H1 (cell line): Measurements from ENCODE around the gene AFAP1L1. TPM values are rescaled to one million over a fixed set of nuclear protein-coding genes. Genes with fewer than 3 reads are reported as not detected.

Source experiments
- EZH2 ChIP-seq: fragments of 200-600 bp; sonication (generic); IDR thresholded peaks from 2 replicates; pipeline ENCODE4 v1.7.1; 2012; ENCODE audit warnings: low read depth, mild to moderate bottlenecking, moderate library complexity, low read length, inconsistent platforms; ENCODE audit not compliant: severe bottlenecking
- NANOG ChIP-seq: IDR thresholded peaks from 2 replicates; pipeline ENCODE4 v1.6.1; 2011; ENCODE audit warnings: low read length, low read depth, mild to moderate bottlenecking, inconsistent platforms; ENCODE audit not compliant: insufficient read depth, poor library complexity, severe bottlenecking
- RXRA ChIP-seq: IDR thresholded peaks from 2 replicates; pipeline ENCODE4 v1.6.1; 2011; ENCODE audit warnings: low read depth, mild to moderate bottlenecking, low read length, moderate library complexity; ENCODE audit not compliant: insufficient read depth
- polyA plus RNA-seq, 7 experiments: library from polyadenylated mRNA; depleted of rRNA in 3 of 7; stranded (reverse) in 5 of 7; unstranded in 2 of 7; fragments of >200 nt in 5 of 7; fragments of 200-250 nt in 2 of 7; gene quantifications; 1 replicate in 5 of 7; 2 replicates in 1 of 7; 4 replicates in 1 of 7; pipeline versions ENCODE4 v1.2.1 to v1.2.3, GENCODE V29; 2011 to 2013; ENCODE audit warnings: missing spikeins in 2 of 7, mixed read lengths in 2 of 7
- total RNA-seq: library from RNA; stranded (reverse); fragmentation: NEBNext Ultra II Directional; extraction: Animal tissue kit (Norgen Biotek cat#: 25700); gene quantifications from 2 replicates; pipeline ENCODE4 v1.2.1, GENCODE V29; 2021
- TF ChIP-seq, protein P1 (sequence below), 3 experiments: IDR thresholded peaks; 1 replicate in 2 of 3; 2 replicates in 1 of 3; pipeline versions ENCODE4 v1.5.1 to v1.6.1; 2011; ENCODE audit warnings: low read length in 3 of 3, mild to moderate bottlenecking in 3 of 3, inconsistent platforms in 2 of 3, low read depth in 1 of 3, moderate library complexity in 1 of 3; ENCODE audit not compliant: insufficient read depth in 1 of 3; ENCODE audit errors: control extremely low read depth in 1 of 3

The AFAP1L1 gene
- total and polyA plus RNA-seq, 2 of the 8 experiments (the other 6 are each of a cell fraction or from before 2014, with no cell fraction given) = 0.79 to 4.7 TPM

DNA sequence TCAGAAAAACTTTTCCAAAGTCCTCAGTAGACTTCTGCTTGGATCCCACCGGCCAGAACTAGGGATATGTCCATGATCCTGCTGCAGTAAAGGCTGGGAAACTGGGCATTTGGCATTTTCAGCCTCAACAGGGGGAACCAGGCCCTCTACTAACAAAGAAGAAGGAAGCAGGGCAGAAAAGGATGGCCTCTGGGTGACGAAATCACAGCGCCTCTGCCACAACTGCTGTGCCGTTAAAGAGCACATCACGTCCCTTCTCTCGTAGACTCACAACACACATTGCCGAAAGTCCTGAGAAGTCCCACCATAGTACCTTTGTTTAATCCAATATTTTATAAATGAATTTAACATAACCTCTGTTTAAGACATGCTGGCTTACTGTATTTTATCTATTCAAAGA is 10.4 kb upstream of the AFAP1L1 start (continued):
- TF ChIP-seq, protein P1, sequence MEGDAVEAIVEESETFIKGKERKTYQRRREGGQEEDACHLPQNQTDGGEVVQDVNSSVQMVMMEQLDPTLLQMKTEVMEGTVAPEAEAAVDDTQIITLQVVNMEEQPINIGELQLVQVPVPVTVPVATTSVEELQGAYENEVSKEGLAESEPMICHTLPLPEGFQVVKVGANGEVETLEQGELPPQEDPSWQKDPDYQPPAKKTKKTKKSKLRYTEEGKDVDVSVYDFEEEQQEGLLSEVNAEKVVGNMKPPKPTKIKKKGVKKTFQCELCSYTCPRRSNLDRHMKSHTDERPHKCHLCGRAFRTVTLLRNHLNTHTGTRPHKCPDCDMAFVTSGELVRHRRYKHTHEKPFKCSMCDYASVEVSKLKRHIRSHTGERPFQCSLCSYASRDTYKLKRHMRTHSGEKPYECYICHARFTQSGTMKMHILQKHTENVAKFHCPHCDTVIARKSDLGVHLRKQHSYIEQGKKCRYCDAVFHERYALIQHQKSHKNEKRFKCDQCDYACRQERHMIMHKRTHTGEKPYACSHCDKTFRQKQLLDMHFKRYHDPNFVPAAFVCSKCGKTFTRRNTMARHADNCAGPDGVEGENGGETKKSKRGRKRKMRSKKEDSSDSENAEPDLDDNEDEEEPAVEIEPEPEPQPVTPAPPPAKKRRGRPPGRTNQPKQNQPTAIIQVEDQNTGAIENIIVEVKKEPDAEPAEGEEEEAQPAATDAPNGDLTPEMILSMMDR (IDR thresholded peaks at IDR 0.05; ENCODE audit: control extremely low read depth in 1 of 3, insufficient read depth in 1 of 3, low read depth in 1 of 3, low read length in 3 of 3) = no peak
- TF ChIP-seq EZH2 = no peak
- no peak for TF ChIP-seq NANOG
- no peak for TF ChIP-seq RXRA
